ENCODE data around the gene CAPN5.

CAPN5 gene

DNA sequence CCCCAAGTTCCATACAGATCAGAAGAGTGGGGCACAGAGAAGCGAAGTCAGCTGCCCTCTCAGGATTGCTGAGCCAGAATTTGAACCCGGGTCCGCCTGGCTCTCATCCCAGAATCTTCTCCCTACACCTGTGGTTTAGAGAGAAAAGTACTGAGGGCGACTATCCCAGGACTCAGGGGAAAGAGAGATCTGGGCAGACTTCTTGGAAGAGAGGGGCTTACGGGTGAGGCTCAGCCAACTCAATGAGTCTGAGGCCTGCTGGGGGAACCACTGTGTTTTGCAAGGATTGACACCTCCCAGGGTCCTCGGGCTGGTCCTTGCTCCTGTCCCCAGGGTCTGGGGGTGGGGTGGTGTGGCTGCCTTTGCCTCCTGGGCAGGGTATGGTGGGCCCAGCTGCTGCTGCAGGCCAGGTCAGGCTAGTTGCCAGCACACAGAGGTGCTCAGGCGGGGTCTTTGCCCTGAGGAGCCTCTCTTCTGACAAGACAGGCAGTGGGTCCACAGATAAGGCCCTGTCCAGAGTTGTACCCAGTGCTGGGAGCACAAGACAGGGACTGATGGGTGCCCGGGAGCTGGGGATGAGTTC lies 1.2 kb downstream of the CAPN5 start:
- DNase-seq = no peak

DNA sequence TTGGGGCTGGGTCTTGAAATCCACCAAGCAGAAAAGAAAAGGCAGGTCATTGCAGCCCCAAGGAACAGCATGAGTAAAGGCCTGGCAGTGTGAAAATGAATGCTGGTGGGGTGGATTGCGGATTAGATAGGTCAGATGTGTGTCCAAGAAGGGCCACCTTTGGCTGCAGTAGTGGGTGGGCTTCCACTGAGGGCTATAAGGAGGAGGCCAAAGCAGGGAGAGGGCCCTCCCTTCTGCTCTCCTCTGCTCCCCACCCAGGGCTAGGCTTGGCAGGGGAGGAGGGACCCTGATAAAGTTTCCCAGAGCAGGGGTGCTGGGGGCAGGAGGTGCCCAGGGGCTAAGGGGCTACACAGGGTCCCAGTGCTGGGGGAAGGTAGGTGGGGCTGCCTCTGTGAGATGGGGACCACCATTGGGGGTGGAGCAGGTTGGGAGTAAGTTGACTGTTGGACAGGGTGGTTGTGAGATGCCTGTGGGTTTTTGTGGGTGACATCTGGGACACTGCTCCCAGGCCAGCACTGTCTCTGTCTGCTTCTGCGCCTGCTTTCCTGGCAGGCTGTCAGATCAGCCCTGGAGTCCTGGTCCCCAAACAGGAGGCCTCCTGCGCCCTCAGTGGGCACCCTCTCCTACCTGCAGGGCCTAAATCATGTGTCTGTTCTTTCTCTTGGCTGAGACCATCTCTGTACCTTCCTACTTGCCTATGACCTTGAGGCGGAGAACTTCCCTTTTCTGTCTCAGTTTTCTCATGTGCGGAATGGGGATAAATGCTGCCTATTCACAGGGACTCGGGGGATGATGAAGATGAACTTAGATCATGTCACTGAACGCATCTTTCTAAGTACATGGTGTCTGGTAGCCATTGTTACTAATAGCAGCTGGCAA lies 1.9 kb downstream of the CAPN5 start:
- no peak for DNase-seq

DNA sequence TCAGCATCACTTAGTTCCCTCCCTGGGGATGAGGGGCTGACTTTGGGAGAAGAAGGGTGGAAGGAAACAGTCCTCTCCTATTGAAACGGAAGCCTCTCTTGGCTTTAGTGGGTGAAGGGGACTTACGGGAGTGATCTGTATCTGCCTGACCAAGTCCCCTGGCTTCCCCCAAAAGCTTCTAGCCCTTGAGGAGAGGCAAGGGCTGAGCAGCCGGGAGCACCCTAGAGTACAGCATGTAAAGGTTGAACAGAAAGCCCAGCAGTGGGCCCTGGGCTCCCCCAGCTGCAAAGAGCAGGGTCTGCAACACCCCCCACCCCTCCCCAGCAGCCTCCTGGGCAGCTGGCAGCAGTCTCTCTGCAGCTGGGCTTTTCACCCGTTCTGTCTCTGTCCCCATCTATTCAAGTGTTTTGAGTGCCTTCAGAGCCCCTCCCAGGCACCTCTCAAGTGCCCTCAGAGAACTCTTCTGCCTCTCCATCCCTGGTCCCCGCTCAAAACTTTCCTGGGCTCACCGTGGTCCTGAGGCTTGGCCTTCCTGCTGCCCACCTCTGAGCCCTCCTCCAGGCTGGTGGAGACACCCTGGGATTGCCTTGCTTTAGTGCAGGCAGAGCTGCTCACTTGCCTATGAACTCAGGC lies 2.7 kb downstream of the CAPN5 start:
- DNase-seq = no peak

DNA sequence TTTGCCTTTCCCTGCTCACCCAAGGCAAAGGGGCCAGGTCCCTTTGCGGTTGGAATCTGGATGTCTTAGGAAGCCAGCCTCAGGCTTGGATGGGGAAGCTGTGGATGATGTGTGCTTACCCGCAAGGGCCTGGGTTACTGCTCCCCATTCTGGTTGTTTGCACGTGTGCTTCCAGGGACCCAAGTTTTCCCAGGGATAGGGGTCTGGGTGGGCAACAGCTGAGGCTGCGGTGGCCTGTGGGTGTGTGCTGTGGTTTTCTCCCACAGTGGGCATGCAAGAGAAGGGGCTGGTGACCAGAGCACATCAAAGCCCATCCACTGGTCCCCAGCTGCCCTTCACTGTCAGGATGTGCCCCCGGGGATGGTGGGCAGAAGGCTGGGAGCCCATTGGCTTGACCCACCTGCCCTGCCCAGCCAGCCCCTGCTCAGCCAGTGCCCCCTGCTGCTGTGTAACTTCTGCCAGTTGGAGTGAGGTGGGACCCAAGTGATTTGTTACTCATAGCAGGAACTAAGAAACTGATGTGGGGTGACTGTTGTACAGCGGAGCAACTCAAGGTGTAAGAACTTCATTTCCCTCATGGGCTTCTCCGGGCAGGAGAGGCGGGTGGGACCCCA lies 3.3 kb downstream of the CAPN5 start:
- no peak for DNase-seq

DNA sequence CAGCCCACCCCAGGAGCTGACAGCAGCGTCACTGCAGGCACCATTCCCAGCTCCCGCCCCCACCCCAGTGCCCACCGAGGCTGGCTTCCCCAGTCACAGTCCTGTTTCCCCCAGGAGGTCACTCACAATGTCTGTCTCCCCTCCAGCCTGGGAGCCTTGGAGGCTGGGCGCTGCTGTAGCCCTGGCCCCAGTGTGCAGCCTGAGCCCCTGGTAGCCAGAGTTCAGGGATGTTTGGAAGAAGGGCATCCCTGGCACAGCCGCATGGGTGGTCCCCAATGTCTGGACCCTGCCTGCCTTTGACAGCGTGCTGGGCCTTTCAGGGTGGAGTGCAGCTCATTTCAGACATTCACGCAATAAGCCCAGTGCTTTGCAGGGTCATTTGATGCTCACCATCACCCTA lies 4.3 kb downstream of the CAPN5 start:
- DNase-seq = no peak

DNA sequence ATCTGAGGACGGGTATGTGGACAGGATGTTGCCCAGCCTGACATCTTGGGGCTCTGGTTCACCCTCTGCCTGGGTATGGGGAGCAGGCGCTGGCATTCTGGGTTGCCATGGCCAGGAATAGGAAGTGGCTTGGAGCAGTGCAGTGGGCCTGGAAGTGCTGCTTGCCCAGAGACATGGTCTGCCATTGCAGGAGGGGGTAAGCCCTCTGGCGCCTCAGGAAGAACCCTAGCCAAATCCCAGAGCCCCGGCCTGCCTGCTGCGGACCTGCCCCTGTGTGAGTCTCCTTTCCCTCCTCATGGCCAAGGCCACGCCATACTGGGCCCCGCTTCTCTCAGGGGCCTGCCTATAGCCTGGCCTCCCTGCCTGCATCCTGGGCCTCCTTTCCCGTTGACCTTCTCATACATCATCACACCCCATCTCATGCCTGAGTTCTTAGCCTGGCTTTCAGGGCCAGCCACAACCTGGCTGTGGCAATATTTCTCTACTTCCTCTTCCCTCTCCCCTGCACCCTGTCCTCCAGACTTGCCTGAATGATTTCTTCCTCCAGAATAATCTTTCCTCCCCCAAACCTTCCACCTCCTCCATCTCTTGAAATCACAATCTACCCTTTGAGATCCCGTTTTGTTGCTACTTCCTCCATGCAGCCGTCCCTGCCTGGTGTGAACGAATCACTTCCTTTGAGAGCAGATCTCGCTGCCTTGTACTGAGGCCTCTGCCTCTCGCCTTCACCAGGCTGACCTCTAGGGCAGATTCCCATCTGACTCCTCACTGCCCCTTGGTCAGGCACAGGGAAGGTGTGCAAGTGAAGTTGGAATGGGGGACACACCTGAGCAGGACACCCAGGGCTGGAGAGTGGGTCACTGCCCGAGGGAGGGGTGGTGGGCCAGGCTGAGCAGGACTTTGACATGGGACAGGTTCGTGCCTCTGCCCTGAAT lies 5.2 kb downstream of the CAPN5 start:
- DNase-seq = no peak

DNA sequence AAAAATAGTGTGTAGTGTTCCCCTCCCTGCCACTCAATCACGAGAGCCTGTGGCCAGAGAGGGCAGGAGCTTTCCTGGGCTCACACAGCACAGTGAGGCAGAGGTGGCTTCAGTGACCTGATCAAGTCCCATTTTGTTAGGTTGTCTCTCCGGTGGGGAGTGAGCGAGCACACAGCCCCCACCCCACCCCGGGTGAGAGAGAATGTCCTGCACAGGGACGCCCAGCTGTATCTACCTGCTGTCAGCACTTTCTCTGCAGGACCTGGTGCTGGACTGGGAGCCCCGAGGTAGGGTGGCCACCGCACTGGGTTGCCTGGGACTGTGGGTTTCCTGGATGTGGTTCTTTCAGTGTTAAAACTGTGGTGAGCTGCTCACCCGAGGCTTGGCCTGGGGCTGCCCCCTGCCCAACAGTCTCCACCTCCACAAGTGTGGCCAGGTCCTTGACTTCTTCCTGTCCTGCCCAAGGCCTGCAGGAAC lies 6.1 kb downstream of the CAPN5 start:
- no peak for DNase-seq

DNA sequence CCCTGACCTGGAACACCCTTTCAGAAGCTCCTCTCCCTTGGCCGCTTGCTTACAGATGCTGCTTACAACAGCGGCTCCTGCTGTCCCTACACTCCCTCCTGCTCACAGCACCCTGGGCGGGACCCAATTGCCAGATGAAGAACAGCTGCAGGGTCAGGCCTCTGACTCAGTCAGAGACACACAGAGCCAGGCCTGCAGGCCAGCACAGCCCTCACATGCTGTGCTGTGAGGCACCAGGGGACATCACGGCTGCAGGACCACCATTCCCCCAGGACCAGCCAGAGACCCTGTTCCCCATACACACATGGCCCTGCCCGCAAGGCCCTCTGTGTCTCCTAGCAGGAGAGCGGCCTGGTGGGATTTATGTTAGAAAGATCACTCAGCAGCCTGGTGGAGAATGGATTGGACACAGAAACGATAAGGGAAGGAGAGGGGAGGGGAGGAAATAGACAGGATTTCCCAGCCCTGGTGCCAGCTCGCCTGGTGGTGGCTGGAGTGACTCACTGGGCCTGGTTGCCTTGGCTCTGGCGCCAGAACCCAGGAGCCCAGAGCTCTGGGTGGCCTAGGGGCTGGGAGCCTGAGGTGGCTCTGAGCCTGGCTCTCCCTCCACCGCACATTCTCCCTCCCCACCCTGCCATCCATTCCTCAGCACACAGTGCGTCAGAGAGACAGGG lies 6.7 kb downstream of the CAPN5 start:
- peak in 1 of 2 experiments; percentile 68 for DNase-seq

DNA sequence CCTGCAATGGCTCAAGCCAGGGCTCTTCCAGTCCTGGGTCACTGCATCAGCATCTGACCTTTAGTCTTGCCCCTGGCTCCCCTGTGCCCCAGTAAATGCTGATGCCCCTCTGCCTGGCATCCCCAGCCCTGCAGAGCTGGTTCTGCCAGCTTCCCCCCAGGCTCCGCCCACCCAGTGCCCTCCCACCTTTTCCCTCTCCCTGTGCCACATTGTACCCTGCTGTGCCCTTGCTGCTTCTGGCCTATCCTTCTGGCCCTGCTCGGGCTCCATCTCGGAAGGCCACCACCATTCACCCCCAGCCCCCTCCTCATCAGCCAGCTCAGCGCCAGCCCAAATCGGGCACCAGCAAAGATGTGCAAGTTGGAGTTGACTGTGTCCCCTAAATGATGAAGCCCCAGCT lies 7.4 kb downstream of the CAPN5 start:
- DNase-seq = peak in 1 of 2 experiments; percentile 11

DNA sequence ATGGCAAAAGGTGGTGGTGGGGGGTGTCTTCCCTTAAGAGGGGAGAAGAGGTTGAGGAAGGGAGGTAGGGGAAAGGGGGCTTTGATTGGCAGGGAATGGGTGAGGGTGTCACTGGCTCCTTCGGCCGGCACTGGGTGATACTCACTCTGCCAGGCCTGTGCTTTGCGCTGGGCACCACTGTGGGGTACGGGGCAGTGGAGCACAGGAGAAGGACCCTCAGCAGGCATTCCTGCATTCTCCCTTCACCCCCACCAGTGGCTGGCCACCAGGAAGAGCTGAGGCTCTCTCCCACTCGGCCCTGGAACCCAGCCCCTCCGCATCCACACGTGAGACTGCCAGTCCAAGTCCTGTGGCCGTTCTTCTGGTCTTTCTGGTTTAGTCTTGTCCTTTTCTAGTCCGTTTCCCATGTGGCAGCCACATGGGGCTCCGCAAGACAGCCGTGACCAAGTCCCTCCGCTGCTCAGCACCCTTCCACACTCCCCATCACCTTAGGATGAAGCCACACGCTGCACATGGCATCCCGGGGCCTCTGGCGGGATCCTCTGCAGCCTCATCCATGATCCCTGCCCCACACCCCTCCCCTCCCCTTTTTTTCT lies 8.0 kb downstream of the CAPN5 start:
- no peak for DNase-seq

DNA sequence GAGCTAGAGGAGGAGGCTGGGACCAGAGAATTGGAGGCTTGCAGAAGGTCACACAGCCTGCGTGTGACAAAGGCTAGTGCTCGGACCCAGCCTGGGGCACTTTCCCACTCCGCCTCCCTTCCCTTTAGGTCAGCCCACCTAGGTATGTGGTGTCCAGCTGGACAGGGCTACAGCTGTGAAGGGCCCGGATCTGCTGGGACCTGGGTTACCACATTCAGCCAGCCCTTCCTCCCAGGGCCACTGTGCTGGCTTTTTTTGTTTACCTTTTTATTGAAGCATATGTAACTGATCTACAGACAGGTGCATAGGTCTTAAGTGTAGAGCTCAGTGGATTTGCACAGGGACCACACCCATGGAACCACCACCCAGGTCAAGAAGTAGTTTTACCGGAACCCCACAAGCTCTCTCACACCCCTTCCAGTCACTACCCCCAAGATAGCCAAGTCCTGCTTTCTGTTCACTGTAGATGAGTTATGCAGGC lies 8.7 kb downstream of the CAPN5 start:
- no peak for DNase-seq

DNA sequence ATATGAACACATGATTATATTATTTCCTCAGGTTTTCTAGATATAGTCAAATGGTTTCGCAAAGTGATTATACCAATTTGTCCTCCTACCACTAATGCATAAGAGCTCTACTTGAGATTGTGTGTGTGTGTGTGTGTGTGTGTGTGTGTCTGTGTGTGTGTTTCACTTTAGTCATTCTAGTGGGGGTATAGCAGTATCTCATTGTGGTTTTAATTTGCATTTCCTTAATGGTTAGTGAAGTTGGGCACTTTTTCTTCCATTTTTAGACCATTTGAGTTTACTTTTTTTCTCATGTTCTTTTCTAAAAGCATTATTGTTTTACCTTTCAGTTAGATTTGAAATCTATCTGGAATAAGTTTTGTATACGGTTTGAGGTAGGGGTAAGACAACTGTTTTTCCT lies 12.9 kb downstream of the CAPN5 start:
- DNase-seq = no peak

DNA sequence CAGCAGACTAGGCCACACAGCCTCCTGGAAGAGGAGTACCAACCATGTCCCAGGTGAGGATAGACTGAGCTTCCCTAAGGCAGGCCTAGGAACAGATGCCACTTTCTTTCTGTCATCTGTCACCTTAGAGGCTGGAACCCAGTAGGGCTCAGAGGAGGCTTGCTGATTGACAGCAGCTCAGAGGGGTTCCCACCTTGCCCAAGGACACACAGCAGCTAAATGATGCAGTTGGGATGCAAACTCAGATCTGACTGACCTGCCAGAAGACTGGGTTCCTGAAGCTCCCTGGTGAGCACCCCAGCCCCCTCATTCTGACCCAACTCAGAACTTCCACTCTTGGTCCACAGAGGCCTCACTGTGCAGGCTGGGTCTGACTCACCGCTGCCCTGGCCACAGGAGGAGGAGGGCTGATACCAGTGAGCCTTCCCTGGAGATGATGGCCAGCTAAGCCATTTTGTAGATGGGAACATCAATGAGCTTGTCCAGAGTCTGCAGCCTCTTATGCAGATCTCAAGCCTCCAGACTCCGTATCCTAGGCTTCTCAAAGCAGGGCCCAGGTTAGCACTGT lies 14.0 kb downstream of the CAPN5 start:
- DNase-seq = no peak

DNA sequence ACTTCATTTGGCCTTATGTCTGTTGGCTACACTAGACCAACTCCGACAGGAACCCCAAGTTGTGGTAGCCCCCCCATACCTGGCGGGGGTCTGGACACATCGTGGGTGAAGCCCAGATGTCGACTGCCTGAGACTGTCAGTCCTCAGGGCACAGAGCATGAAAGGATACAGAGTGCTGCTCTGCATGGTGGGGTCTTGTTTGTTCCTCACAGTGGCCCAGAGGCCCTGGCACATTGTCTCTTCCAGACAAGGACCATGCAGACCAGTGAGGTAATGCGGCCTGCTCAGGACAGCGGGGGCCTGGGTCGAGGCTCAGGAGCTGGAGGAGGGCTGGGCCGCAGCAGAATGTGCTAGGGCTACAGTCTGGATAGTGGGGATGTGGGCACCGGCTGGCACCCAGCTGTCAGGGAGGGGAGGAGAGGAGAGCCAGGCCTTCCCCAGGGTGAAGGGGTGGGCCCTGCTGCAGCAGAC lies 14.6 kb downstream of the CAPN5 start:
- no peak for DNase-seq

DNA sequence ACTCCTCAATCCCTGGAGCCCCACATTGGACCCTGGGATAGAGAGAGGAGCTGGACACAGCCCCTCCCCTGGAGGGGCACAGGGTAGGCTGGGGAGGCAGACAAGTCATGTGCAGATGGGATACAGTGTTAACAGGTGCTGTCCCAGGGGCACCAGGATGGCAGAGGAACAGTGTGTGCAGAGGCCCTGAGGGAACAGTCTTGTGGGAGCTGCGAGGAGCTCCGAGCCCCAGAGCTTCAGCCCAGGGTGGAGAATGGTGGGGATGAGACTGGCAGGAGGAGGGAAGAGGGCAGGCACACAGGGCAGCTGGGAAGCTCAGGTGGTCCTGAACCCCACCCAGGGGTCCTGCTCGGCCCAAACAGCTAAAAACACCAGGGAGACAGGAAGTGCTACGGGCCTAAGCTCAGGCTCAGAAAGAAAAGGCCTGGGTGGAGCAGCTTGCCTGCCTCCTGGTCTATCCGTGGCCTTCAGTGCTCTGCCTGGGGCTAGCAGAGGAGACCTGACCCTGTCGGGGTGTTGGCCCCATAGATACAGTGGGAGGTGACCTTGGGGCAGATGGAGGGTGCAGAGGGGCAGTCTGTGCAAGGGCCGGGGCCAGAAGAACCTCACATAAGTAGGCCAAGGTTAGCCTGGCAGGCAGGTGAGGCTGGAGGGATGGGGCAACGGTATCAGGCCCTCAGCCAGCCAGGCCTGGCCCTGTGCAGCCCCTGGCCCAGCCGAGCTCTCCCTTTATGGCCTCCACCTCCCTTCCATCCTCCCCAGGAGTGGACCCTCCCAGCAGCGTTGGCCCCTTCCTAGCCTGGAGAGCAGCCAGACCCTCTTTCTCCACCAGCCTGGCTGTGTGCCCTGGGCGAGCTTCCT lies 15.4 kb downstream of the CAPN5 start:
- no peak for DNase-seq

DNA sequence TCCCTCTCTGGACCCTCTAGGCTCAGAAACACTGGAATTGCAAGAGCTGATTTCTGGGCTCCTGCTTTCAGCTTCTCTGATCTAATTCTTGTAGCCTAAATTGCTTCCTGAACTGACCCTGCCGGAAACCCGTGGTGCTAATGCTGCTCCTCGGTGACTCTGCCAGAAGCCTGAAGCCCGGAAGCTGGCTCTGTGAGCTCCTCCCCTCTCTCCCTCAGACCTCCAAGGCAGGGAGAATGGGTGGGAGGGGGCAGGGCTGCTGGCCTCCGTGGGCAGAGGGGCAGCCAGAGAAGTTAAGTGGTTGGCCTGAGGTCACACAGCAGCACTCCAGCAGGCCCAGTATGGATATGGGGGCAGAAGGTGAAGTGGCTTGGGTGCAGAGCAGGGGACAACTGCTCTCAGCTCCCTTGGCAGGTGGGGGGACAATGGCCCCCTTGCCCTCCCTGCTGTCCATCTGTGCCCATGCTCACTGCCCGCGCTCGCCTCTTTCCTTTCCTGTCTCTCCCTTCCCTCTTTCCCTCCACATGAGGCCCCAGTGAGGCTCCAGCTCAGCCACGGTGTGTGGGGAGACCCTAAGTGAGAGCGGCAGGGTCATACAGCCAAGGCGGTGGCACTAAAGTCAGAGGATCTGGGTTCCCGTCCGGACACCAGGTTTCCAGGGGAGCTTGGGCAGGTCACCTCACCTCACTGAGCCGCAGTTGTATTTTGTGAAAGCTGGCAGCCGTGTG lies 16.2 kb downstream of the CAPN5 start:
- no peak for DNase-seq

DNA sequence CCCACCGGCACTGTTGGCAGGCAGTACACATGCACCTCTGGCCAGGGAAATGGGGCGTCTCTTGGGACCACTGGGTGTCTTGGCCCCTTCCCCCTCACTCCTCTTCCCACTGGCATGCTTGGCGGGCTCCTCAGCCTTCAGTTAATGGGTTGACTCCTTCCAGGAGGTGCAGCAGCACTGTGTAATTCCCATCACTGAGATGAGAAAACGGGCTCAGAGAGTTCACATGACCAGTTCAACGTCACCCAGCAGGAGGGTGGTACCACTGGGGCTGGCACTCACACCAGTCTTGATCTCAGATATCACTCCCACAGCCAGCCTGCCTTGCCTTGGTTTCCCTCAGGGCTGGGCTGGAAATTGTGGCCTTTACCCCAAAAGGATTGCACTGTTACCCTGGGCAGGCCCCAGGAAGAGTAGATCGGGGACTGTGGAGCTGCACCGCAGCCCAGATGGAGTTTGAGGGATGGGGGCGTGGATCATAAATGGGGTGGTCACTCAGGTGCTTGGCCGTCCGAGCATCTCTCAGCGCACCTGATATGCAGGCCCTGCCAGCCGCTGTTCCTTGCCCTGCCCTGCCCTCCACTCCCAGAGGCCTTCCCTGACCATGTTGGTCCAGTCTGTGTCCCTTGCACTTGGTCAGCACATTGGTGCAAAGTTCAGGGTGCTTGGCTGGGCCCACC lies 16.9 kb downstream of the CAPN5 start:
- no peak for DNase-seq

DNA sequence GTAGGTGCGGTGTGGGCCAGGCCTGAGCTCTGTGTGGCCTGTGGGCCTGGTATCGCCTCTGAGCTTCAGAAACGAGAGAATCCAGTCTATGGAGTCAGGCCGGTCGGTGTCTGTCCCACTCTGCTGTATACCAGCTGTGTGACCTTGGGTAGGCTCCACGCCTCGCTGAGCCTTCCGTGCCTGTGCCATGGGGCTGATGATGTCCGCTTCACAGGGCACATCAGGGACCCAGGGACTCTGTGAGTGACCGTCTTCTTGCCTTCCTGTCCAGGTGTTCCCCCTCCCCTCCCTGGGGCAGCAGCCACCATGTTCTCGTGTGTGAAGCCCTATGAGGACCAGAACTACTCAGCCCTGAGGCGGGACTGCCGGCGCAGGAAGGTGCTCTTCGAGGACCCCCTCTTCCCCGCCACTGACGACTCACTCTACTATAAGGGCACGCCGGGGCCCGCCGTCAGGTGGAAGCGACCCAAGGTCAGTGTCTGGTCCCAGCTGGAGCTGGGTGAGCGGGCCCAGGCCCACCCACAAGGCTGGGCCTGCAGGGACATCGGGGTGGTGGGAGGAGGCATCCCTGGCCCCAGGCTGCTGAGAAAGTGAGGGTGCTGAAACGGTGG lies 17.9 kb downstream of the CAPN5 start:
- DNase-seq = no peak
